Mesothelial cell of epicardium (in vitro differentiated cells): ENCODE measurements around the gene RAX2. TPM values are rescaled to one million over a fixed set of nuclear protein-coding genes. Genes with fewer than 3 reads are reported as not detected.

Source experiments
- DNase-seq, 2 experiments: peaks; one replicate each; pipeline ENCODE4 v3.0.0; 2021; ENCODE audit warnings: low spot score in 2 of 2; ENCODE audit not compliant: unreplicated experiment in 2 of 2
- H3K27ac Mint-ChIP-seq: 2 replicates; pipeline ENCODE4 v1.8.0; 2021; ENCODE audit warnings: mixed read lengths
- H3K27me3 Mint-ChIP-seq: 2 replicates; pipeline ENCODE4 v1.8.0; 2021; ENCODE audit warnings: low read depth, mixed read lengths
- H3K36me3 Mint-ChIP-seq: 2 replicates; pipeline ENCODE4 v1.8.0; 2021; ENCODE audit warnings: mixed read lengths
- H3K4me1 Mint-ChIP-seq: 2 replicates; pipeline ENCODE4 v1.8.0; 2021; ENCODE audit warnings: mixed read lengths
- H3K4me3 Mint-ChIP-seq: 2 replicates; pipeline ENCODE4 v1.8.0; 2021; ENCODE audit warnings: mild to moderate bottlenecking, moderate library complexity, mixed read lengths
- H3K9me3 Mint-ChIP-seq: 2 replicates; pipeline ENCODE4 v1.8.0; 2021; ENCODE audit warnings: mixed read lengths
- CTCF ChIP-seq: fragments of 200-600 bp; sonication (generic); IDR thresholded peaks from one replicate; pipeline ENCODE4 v1.5.0; 2021; ENCODE audit warnings: antibody characterized with exemption; ENCODE audit not compliant: unreplicated experiment
- total RNA-seq: library from RNA; stranded (reverse); gene quantifications from 3 replicates; pipeline ENCODE4 v1.2.1, GENCODE V29; 2021

RAX2 gene
- not detected in 3 replicates for total RNA-seq

- Mint-ChIP-seq H3K4me3 (no peak within 1 kb of the TSS), H3K27me3 (no peaks in the 10 kb centered on the region), H3K27ac (no peak within 1 kb of the TSS), H3K9me3 (no peaks in the 10 kb centered on the region), H3K4me1 (peaks cover 5% of the 10 kb centered on the region), H3K36me3 (peaks cover 4% of the 10 kb centered on the region)
- DNase-seq, result no peak
- no peak for TF ChIP-seq CTCF
Observed at GRCh38 chr19:3771906-3772455, at the start of gene RAX2. Gene RAX2, minus strand, starts transcription at chr19:3772228. Its CDS starts 486 bp downstream, at chr19:3771742.

GRCh38 chr19:3821156-3821555 is 49.1 kb upstream of the RAX2 start:
- no peak for TF ChIP-seq CTCF
- H3K9me3 Mint-ChIP-seq, result no peaks in the 10 kb centered on the region
- H3K27ac Mint-ChIP-seq, result no peak overlapping the region
- no peak overlapping the region for H3K4me3 Mint-ChIP-seq
- no peaks in the 10 kb centered on the region for H3K27me3 Mint-ChIP-seq
- no peaks in the 10 kb centered on the region for H3K36me3 Mint-ChIP-seq
- DNase-seq, result no peak
- no peaks in the 10 kb centered on the region for H3K4me1 Mint-ChIP-seq

GRCh38 chr19:3819989-3820388 is 48.0 kb upstream of the RAX2 start:
- H3K4me3 Mint-ChIP-seq, result no peak overlapping the region
- no peak for DNase-seq
- H3K36me3 Mint-ChIP-seq, result no peaks in the 10 kb centered on the region
- no peaks in the 10 kb centered on the region for H3K9me3 Mint-ChIP-seq
- H3K27ac Mint-ChIP-seq, result no peak overlapping the region
- no peaks in the 10 kb centered on the region for H3K27me3 Mint-ChIP-seq
- no peaks in the 10 kb centered on the region for H3K4me1 Mint-ChIP-seq
- no peak for TF ChIP-seq CTCF

- DNase-seq, result no peak
- TF ChIP-seq CTCF, result no peak
- Mint-ChIP-seq H3K4me1 (no peaks in the 10 kb centered on the region), H3K27me3 (no peaks in the 10 kb centered on the region), H3K27ac (no peak overlapping the region), H3K36me3 (no peaks in the 10 kb centered on the region), H3K9me3 (no peaks in the 10 kb centered on the region), H3K4me3 (no peak overlapping the region)
Observed at GRCh38 chr19:3818918-3819317, 46.9 kb upstream of the RAX2 start.

- DNase-seq, result no peak
- TF ChIP-seq CTCF, result no peak
- Mint-ChIP-seq H3K27ac (no peak overlapping the region), H3K9me3 (no peaks in the 10 kb centered on the region), H3K4me1 (no peaks in the 10 kb centered on the region), H3K27me3 (no peaks in the 10 kb centered on the region), H3K4me3 (no peak overlapping the region), H3K36me3 (no peaks in the 10 kb centered on the region)
Observed at GRCh38 chr19:3818466-3818865, 46.4 kb upstream of the RAX2 start.

- Mint-ChIP-seq H3K27ac (no peak overlapping the region), H3K36me3 (no peaks in the 10 kb centered on the region)
- TF ChIP-seq CTCF, result no peak
Observed at GRCh38 chr19:3817761-3818160, 45.7 kb upstream of the RAX2 start.

More at GRCh38 chr19:3817761-3818160, 45.7 kb upstream of the RAX2 start:
- no peaks in the 10 kb centered on the region for H3K27me3 Mint-ChIP-seq
- H3K4me3 Mint-ChIP-seq, result no peak overlapping the region
- H3K4me1 Mint-ChIP-seq, result no peaks in the 10 kb centered on the region
- DNase-seq, result no peak
- H3K9me3 Mint-ChIP-seq, result no peaks in the 10 kb centered on the region
